SH-SY5Y (cell line): Measurements from ENCODE around the gene GTPBP8.

ENCODE experiments used
- GATA2 ChIP-seq: IDR thresholded peaks from 2 replicates; pipeline ENCODE4 v1.6.1; 2011; ENCODE audit warnings: mild to moderate bottlenecking, low read depth, low read length
- GATA3 ChIP-seq: IDR thresholded peaks from 2 replicates; pipeline ENCODE4 v1.6.1; 2011; ENCODE audit warnings: low read depth, mild to moderate bottlenecking, low read length, moderate library complexity

- TF ChIP-seq GATA2 (no peak), GATA3 (no peak)
These were observed 52.9 kb downstream of the GTPBP8 start for GRCh38 chr3:113043686-113044085.
